Myocyte (in vitro differentiated cells): Measurements from ENCODE around the gene HOXB5. TPM values are rescaled to one million over a fixed set of nuclear protein-coding genes. Genes with fewer than 3 reads are reported as not detected.

Experiments
- DNase-seq: peaks from one replicate; pipeline ENCODE4 v3.0.0-alpha.2; 2012; ENCODE audit warnings: low read depth
- total RNA-seq: library from RNA; depleted of rRNA; stranded (reverse); fragments of >200 nt; gene quantifications from 2 replicates; pipeline ENCODE4 v1.2.3, GENCODE V29; 2014

The HOXB5 gene
- total RNA-seq, 1 donor from 2014 or later, result 0.80 TPM

- no peak for DNase-seq
Measured at GRCh38 chr17:48577330-48577945, 16.1 kb downstream of the HOXB5 start.

- DNase-seq, result no peak
Measured at GRCh38 chr17:48576479-48577309, 16.9 kb downstream of the HOXB5 start.

- no peak for DNase-seq
Measured at GRCh38 chr17:48575673-48576478, 17.7 kb downstream of the HOXB5 start.

GRCh38 chr17:48575066-48575582 is 18.5 kb downstream of the HOXB5 start:
- no peak for DNase-seq

- no peak for DNase-seq
Measured at GRCh38 chr17:48574505-48575065, 19.0 kb downstream of the HOXB5 start.

- no peak for DNase-seq
Measured at GRCh38 chr17:48571826-48572417, 21.7 kb downstream of the HOXB5 start.

GRCh38 chr17:48571024-48571818 is 22.4 kb downstream of the HOXB5 start:
- no peak for DNase-seq

- DNase-seq, result no peak
Measured at GRCh38 chr17:48570325-48571023, 23.1 kb downstream of the HOXB5 start.

- no peak for DNase-seq
Measured at GRCh38 chr17:48569674-48570324, 23.8 kb downstream of the HOXB5 start.

- DNase-seq, result no peak
Measured at GRCh38 chr17:48569240-48569582, 24.4 kb downstream of the HOXB5 start.

- DNase-seq, result no peak
Measured at GRCh38 chr17:48568499-48569239, 24.9 kb downstream of the HOXB5 start.

GRCh38 chr17:48567646-48568354 is 25.8 kb downstream of the HOXB5 start:
- no peak for DNase-seq

GRCh38 chr17:48567209-48567608 is 26.4 kb downstream of the HOXB5 start:
- DNase-seq, result no peak

GRCh38 chr17:48566717-48567116 is 26.9 kb downstream of the HOXB5 start:
- no peak for DNase-seq

- DNase-seq, result no peak
Measured at GRCh38 chr17:48565925-48566710, 27.5 kb downstream of the HOXB5 start.

GRCh38 chr17:48565022-48565554 is 28.5 kb downstream of the HOXB5 start:
- DNase-seq, result no peak
